NT2/D1 (cell line): ENCODE results near the gene WDR59.

Experiments used
- DNase-seq: peaks from one replicate; pipeline ENCODE4 v3.0.0-alpha.2; 2011; ENCODE audit warnings: low read depth, low spot score
- H3K27me3 ChIP-seq: 2 replicates; pipeline ENCODE4 v1.6.0; 2011; ENCODE audit warnings: mild to moderate bottlenecking; ENCODE audit not compliant: insufficient read length, insufficient read depth
- H3K36me3 ChIP-seq: 2 replicates; pipeline ENCODE4 v1.6.1; 2011; ENCODE audit warnings: mild to moderate bottlenecking, low read length, mixed read lengths; ENCODE audit not compliant: insufficient read depth, insufficient read length
- H3K4me1 ChIP-seq: 2 replicates; pipeline ENCODE4 v1.5.1; 2011; ENCODE audit not compliant: insufficient read depth, insufficient read length
- H3K4me3 ChIP-seq: 2 replicates; pipeline ENCODE4 v1.5.1; 2011; ENCODE audit warnings: low read depth; ENCODE audit not compliant: insufficient read length
- H3K9ac ChIP-seq: 2 replicates; pipeline ENCODE4 v1.6.0; 2011; ENCODE audit warnings: low read depth; ENCODE audit not compliant: insufficient read length
- H3K9me3 ChIP-seq: 2 replicates; pipeline ENCODE4 v1.5.1; 2011; ENCODE audit warnings: mild to moderate bottlenecking, low read length; ENCODE audit not compliant: insufficient read depth
- SUZ12 ChIP-seq: IDR thresholded peaks from 2 replicates; pipeline ENCODE4 v1.6.1; 2011; ENCODE audit not compliant: insufficient read length, insufficient read depth; ENCODE audit errors: extremely low read depth
- YY1 ChIP-seq: IDR thresholded peaks from 2 replicates; pipeline ENCODE4 v1.6.1; 2011; ENCODE audit not compliant: insufficient read length, insufficient read depth
- ZNF274 ChIP-seq: IDR thresholded peaks from 2 replicates; pipeline ENCODE4 v1.6.1; 2011; ENCODE audit warnings: mild to moderate bottlenecking, low read depth, low read length

WDR59 gene

GRCh38 chr16:74987027-74987681 lies 2.2 kb upstream of the WDR59 start:
- H3K9me3 ChIP-seq: no peaks in the 10 kb centered on the region
- peaks cover 4% of the 10 kb centered on the region for H3K4me1 ChIP-seq
- no peak overlapping the region for H3K4me3 ChIP-seq
- no peak for DNase-seq
- peaks cover 9% of the 10 kb centered on the region for H3K36me3 ChIP-seq
- H3K27me3 ChIP-seq: no peaks in the 10 kb centered on the region
- TF ChIP-seq YY1: no peak
- no peak overlapping the region for H3K9ac ChIP-seq

DNA sequence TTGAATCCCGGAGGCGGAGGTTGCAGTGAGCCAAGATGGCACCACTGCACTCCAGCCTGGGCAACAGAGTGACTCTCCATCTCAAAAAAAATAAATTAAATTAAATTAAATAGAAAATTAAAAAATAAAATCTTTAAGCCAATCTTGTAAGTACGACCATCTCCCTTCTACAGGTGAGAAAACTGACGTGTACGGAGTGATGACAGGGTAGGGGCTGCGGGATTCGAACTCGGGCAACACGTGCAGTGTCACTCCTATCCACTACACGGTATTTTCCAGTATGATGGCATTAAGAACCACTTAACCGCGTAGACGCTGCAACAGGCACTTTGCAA lies 762 bp downstream of the WDR59 start:
- no peaks in the 10 kb centered on the region for H3K9me3 ChIP-seq
- TF ChIP-seq ZNF274: no peak
- TF ChIP-seq SUZ12: no peak
- no peak for TF ChIP-seq YY1
- DNase-seq: no peak
- peak overlapping the region; percentile 93 for H3K4me3 ChIP-seq
- peaks cover 11% of the 10 kb centered on the region for H3K36me3 ChIP-seq
- no peaks in the 10 kb centered on the region for H3K27me3 ChIP-seq
- H3K4me1 ChIP-seq: peaks cover 4% of the 10 kb centered on the region
- H3K9ac ChIP-seq: peak overlapping the region; percentile 94

GRCh38 chr16:74982256-74982655 lies 2.7 kb downstream of the WDR59 start:
- Histone ChIP-seq H3K27me3 (no peaks in the 10 kb centered on the region), H3K4me3 (no peak overlapping the region), H3K9me3 (no peaks in the 10 kb centered on the region), H3K9ac (no peak overlapping the region), H3K4me1 (peaks cover 4% of the 10 kb centered on the region), H3K36me3 (peaks cover 18% of the 10 kb centered on the region)
- TF ChIP-seq ZNF274 (no peak), SUZ12 (no peak), YY1 (no peak)
- DNase-seq: no peak

DNA sequence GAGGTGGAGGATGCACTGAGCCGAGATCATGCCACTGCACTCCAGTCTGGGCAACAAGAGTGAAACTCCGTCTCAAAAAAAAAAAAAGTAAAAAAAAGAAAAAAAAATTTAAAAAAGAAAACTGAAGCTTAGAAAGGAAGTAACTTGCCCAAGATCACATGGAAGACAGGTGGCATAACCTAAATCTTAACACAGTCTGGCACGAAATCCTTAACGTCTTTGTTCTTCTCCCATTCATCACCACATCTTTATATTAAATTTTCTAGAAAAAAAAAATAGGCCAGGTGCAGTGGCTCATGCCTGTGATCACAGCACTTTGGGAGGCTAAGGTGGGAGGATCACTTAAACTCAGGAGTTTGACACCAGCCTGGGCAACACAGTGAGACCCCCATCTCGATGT lies 9.3 kb downstream of the WDR59 start:
- Histone ChIP-seq H3K9ac (no peak overlapping the region), H3K36me3 (peaks cover 24% of the 10 kb centered on the region), H3K27me3 (no peaks in the 10 kb centered on the region), H3K4me3 (no peak overlapping the region), H3K9me3 (no peaks in the 10 kb centered on the region), H3K4me1 (peaks cover under 1% of the 10 kb centered on the region)
- no peak for TF ChIP-seq YY1
- TF ChIP-seq ZNF274: no peak
- no peak for TF ChIP-seq SUZ12
- DNase-seq: no peak

DNA sequence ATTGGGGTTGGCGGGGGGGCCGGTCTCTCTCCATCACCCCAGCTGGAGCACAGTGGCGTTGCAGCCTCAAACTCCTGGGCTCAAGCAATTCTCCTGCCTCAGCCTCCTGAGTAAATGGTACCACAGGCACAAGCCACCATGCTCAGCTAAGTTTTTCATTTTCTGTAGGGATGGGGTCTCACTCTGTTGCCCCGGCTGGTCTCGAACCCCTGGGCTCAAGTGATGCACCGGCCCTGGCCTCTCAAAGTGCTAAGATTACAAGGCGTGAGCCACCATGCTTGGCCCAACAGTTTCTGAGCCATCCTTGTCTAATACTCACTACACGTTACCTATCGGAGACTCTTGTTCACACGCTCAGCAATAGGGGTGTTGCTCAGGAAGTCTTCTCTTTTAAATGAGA lies 11.6 kb downstream of the WDR59 start:
- no peak for TF ChIP-seq ZNF274
- TF ChIP-seq SUZ12: no peak
- Histone ChIP-seq H3K27me3 (no peaks in the 10 kb centered on the region), H3K36me3 (peaks cover 22% of the 10 kb centered on the region), H3K9me3 (no peaks in the 10 kb centered on the region), H3K4me1 (peaks cover 2% of the 10 kb centered on the region), H3K4me3 (no peak overlapping the region), H3K9ac (no peak overlapping the region)
- no peak for DNase-seq

GRCh38 chr16:74954763-74955162 lies 30.2 kb downstream of the WDR59 start:
- no peak overlapping the region for H3K9ac ChIP-seq
- H3K36me3 ChIP-seq: peaks cover 64% of the 10 kb centered on the region
- H3K27me3 ChIP-seq: no peaks in the 10 kb centered on the region
- no peak for DNase-seq
- TF ChIP-seq ZNF274 (no peak), SUZ12 (no peak), YY1 (no peak)
- no peaks in the 10 kb centered on the region for H3K4me1 ChIP-seq
- no peak overlapping the region for H3K4me3 ChIP-seq
- no peaks in the 10 kb centered on the region for H3K9me3 ChIP-seq

GRCh38 chr16:74951681-74952080 lies 33.2 kb downstream of the WDR59 start:
- Histone ChIP-seq H3K36me3 (peaks cover 69% of the 10 kb centered on the region), H3K4me3 (no peak overlapping the region), H3K9me3 (no peaks in the 10 kb centered on the region), H3K27me3 (no peaks in the 10 kb centered on the region), H3K4me1 (no peaks in the 10 kb centered on the region), H3K9ac (no peak overlapping the region)
- TF ChIP-seq YY1 (no peak), ZNF274 (no peak), SUZ12 (no peak)
- no peak for DNase-seq

DNA sequence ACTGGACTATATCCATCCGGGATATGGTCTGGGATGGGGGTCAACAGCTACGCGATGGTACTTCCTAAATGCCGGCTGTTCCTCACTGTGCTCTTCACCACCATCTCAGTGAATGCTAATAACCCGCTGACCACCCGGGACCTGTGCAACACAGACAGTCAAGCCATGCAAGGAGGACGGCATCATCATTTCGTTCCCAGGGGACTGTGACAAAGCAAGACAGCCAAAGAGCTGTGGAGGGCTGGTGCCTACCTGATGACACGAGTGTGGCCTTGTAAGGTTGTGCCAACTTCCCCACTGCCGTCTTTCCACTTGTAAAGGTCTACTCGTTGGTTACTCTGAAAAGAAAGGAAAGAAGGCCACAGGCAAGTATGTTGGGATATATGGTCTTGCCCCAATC lies 33.7 kb downstream of the WDR59 start:
- no peak overlapping the region for H3K9ac ChIP-seq
- peaks cover 64% of the 10 kb centered on the region for H3K36me3 ChIP-seq
- no peak for TF ChIP-seq YY1
- TF ChIP-seq ZNF274: no peak
- TF ChIP-seq SUZ12: no peak

More for the DNA sequence above, 33.7 kb downstream of the WDR59 start:
- DNase-seq: no peak
- no peaks in the 10 kb centered on the region for H3K27me3 ChIP-seq
- no peak overlapping the region for H3K4me3 ChIP-seq
- H3K9me3 ChIP-seq: no peaks in the 10 kb centered on the region
- H3K4me1 ChIP-seq: no peaks in the 10 kb centered on the region
